Adrenal gland (tissue), 5 donors: ENCODE measurements around the gene TMEM221.

Experiments used
- CTCF ChIP-seq, 6 experiments: fragments of 450-650 bp in 4 of 6; fragments of 200-600 bp in 2 of 6; sonication (generic) in 1 of 6; IDR thresholded peaks; 1 replicate in 5 of 6; 2 replicates in 1 of 6; pipeline versions ENCODE4 v1.5.1 to v1.8.0; 2016 to 2021; ENCODE audit warnings: antibody characterized with exemption in 6 of 6, mild to moderate bottlenecking in 2 of 6, moderate library complexity in 1 of 6
- POLR2A ChIP-seq, 2 donors: fragments of 450-650 bp; IDR thresholded peaks; one replicate each; pipeline ENCODE4 v1.6.1; 2017; ENCODE audit warnings: antibody characterized with exemption in 2 of 2, mild to moderate bottlenecking in 2 of 2, moderate library complexity in 1 of 2
- donor health status: DM: no; HTN: no; CAD: no.

- TF ChIP-seq CTCF (IDR thresholded peaks at IDR 0.05) (no peak), POLR2A (IDR thresholded peaks at IDR 0.05) (no peak)
Observed at GRCh38 chr19:17436094-17436873, 12.2 kb downstream of the TMEM221 start.
